Measurements from ENCODE around the gene CCDC179. TPM values are rescaled to one million over a fixed set of nuclear protein-coding genes. Genes with fewer than 3 reads are reported as not detected.

CCDC179 gene
- total RNA-seq, 1 donor from 2014 or later = not detected

DNA sequence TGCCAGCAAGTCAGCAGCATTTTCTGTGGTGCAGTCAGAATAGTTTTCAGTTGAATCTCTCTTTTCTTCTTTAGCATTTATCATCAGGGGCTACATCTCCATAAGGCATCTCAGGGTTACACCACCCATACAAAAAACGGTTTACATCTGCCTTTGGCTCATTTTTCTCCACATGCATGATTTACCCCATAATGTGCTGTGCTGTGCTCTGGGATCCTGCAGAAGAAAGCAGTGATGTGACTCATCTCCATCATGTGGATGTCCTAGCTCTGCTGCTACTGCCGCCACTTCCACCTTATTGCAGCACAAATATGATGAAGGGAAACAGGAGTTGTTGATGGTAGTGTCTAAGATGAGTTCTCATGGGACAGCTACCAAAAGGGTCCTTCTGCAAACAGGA lies 30.0 kb upstream of the CCDC179 start:
- no peak for DNase-seq (ENCODE audit: low read depth, low spot score)
- H3K27ac Mint-ChIP-seq (ENCODE audit: unreplicated experiment) = no peak overlapping the region

GRCh38 chr11:22884217-22884616 lies 23.9 kb upstream of the CCDC179 start:
- no peak for TF ChIP-seq CTCF (conservative IDR thresholded peaks at IDR 0.05)
- no peaks in the 10 kb centered on the region for H3K36me3 Mint-ChIP-seq (ENCODE audit: low read depth)
- H3K4me3 Mint-ChIP-seq = no peak overlapping the region
- no peak overlapping the region for H3K27ac Mint-ChIP-seq (ENCODE audit: unreplicated experiment)
- no peak for DNase-seq (ENCODE audit: low read depth, low spot score)
- H3K9me3 Mint-ChIP-seq = no peaks in the 10 kb centered on the region
- no peaks in the 10 kb centered on the region for H3K27me3 Mint-ChIP-seq (ENCODE audit: low read depth)
- no peaks in the 10 kb centered on the region for H3K4me1 Mint-ChIP-seq

More for the DNA sequence above, 30.0 kb upstream of the CCDC179 start:
- no peaks in the 10 kb centered on the region for H3K27me3 Mint-ChIP-seq (ENCODE audit: low read depth)
- peaks cover 10% of the 10 kb centered on the region for H3K9me3 Mint-ChIP-seq
- no peak overlapping the region for H3K4me3 Mint-ChIP-seq
- H3K4me1 Mint-ChIP-seq = no peaks in the 10 kb centered on the region
- TF ChIP-seq CTCF (conservative IDR thresholded peaks at IDR 0.05) = no peak
- no peaks in the 10 kb centered on the region for H3K36me3 Mint-ChIP-seq (ENCODE audit: low read depth)

- Mint-ChIP-seq H3K27ac (ENCODE audit: unreplicated experiment) (no peak overlapping the region), H3K4me3 (no peak overlapping the region), H3K27me3 (ENCODE audit: low read depth) (peaks cover 5% of the 10 kb centered on the region), H3K4me1 (no peaks in the 10 kb centered on the region), H3K9me3 (no peaks in the 10 kb centered on the region), H3K36me3 (ENCODE audit: low read depth) (no peaks in the 10 kb centered on the region)
- DNase-seq (ENCODE audit: low read depth, low spot score) = no peak
- TF ChIP-seq CTCF (conservative IDR thresholded peaks at IDR 0.05) = no peak
Measured at GRCh38 chr11:22879630-22880029, 19.4 kb upstream of the CCDC179 start.

- Mint-ChIP-seq H3K4me1 (no peaks in the 10 kb centered on the region), H3K36me3 (ENCODE audit: low read depth) (no peaks in the 10 kb centered on the region), H3K9me3 (no peaks in the 10 kb centered on the region), H3K27ac (ENCODE audit: unreplicated experiment) (no peak overlapping the region), H3K27me3 (ENCODE audit: low read depth) (peaks cover 10% of the 10 kb centered on the region), H3K4me3 (no peak overlapping the region)
- DNase-seq (ENCODE audit: low read depth, low spot score) = no peak
- TF ChIP-seq CTCF (conservative IDR thresholded peaks at IDR 0.05) = no peak
Measured at GRCh38 chr11:22878604-22879003, 18.3 kb upstream of the CCDC179 start.

DNA sequence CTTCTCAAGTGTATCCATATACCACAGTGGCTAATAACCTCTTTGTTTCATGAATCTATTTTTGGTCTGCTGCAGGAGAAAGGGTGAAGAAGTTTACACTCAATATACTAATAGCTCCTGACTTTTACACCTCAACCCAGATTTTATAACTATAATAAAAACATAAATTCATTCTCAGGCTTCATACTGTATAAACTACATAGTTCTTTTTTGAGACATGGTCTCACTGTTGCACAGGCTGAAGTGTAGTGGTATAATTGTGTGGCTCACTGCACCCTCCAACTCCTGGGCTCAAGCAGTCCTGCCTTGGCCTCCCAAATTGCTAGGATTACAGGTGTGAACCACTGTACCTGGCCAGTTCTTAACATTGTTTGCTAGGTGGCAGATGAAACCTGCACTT lies 17.8 kb upstream of the CCDC179 start:
- Mint-ChIP-seq H3K36me3 (ENCODE audit: low read depth) (no peaks in the 10 kb centered on the region), H3K4me3 (no peak overlapping the region), H3K27ac (ENCODE audit: unreplicated experiment) (no peak overlapping the region), H3K9me3 (no peaks in the 10 kb centered on the region), H3K4me1 (no peaks in the 10 kb centered on the region), H3K27me3 (ENCODE audit: low read depth) (peaks cover 14% of the 10 kb centered on the region)
- no peak for DNase-seq (ENCODE audit: low read depth, low spot score)
- no peak for TF ChIP-seq CTCF (conservative IDR thresholded peaks at IDR 0.05)

Measured in neural crest cell (in vitro differentiated cells).